B cell (primary cell): ENCODE results near the gene MRPS15. TPM values are rescaled to one million over a fixed set of nuclear protein-coding genes. Genes with fewer than 3 reads are reported as not detected.

ENCODE experiments used
- ATAC-seq: fragments of 200-7000 bp; cut with Tn5 transposase; one replicate; pipeline ENCODE4 v1.10.0; 2021; ENCODE audit warnings: low read depth, mild to moderate bottlenecking, moderate number of reproducible peaks, moderate library complexity
- CTCF ChIA-PET: fragments of 350-600 bp; sonication (Branson Sonifier 250); formaldehyde crosslinking; loops from one replicate; lab custom pipeline; 2021; ENCODE audit warnings: antibody characterized with exemption, inconsistent platforms; lab: Charles Lee
- POLR2A ChIA-PET: fragments of 350-600 bp; sonication (Branson Sonifier 250); formaldehyde crosslinking; loops from one replicate; lab custom pipeline; 2021; ENCODE audit warnings: antibody characterized with exemption; lab: Charles Lee
- DNase-seq: peaks from one replicate; pipeline ENCODE4 v3.0.0; 2013
- H2AFZ ChIP-seq: 2 replicates; pipeline ENCODE4 v1.6.1; 2012; ENCODE audit warnings: mild to moderate bottlenecking, low read depth, low read length; ENCODE audit not compliant: insufficient read depth, poor library complexity, severe bottlenecking
- H3K27ac ChIP-seq, 2 donors: 1 replicate in 1 of 2; 2 replicates in 1 of 2; pipeline ENCODE4 v1.5.1; 2012 to 2013; ENCODE audit warnings: low read length in 2 of 2, mild to moderate bottlenecking in 2 of 2, moderate library complexity in 1 of 2
- H3K27me3 ChIP-seq, 4 experiments: fragments of 200-600 bp in 1 of 4; sonication (generic) in 1 of 4; replicated peaks in 1 of 4; 1 replicate in 2 of 4; 2 replicates in 2 of 4; pipeline versions ENCODE4 v1.6.1 to v1.7.0; 2013 to 2016; ENCODE audit warnings: low read length in 3 of 4, mild to moderate bottlenecking in 2 of 4, mixed read lengths in 1 of 4, moderate library complexity in 1 of 4; ENCODE audit not compliant: insufficient read depth in 4 of 4, control insufficient read depth in 3 of 4; ENCODE audit errors: control extremely low read depth in 1 of 4
- H3K36me3 ChIP-seq, 2 experiments: replicated peaks in 1 of 2; 1 replicate in 1 of 2; 2 replicates in 1 of 2; pipeline versions ENCODE4 v1.6.1 to v1.7.1; 2013; ENCODE audit warnings: low read length in 1 of 2; ENCODE audit not compliant: insufficient read depth in 2 of 2, control insufficient read depth in 1 of 2; ENCODE audit errors: control extremely low read depth in 1 of 2, extremely low read depth in 1 of 2
- H3K4me1 ChIP-seq, 2 donors: fragments of 200-600 bp in 1 of 2; sonication (generic) in 1 of 2; 1 replicate in 1 of 2; 2 replicates in 1 of 2; pipeline versions ENCODE4 v1.5.1 to v1.6.1; 2013 to 2017; ENCODE audit warnings: low read length in 2 of 2; ENCODE audit not compliant: control insufficient read depth in 2 of 2, insufficient read depth in 2 of 2
- H3K4me2 ChIP-seq: replicated peaks from 2 replicates; pipeline ENCODE3; 2012; ENCODE audit warnings: mild to moderate bottlenecking, low read depth, low read length; ENCODE audit not compliant: poor library complexity, severe bottlenecking
- H3K4me3 ChIP-seq, 5 experiments: fragments of 200-600 bp in 1 of 5; sonication (generic) in 1 of 5; 1 replicate in 3 of 5; 2 replicates in 2 of 5; pipeline versions ENCODE4 v1.5.1 to v1.7.0; 2011 to 2016; ENCODE audit warnings: low read length in 4 of 5, mild to moderate bottlenecking in 4 of 5, low read depth in 2 of 5, control low read depth in 1 of 5, moderate library complexity in 1 of 5; ENCODE audit not compliant: insufficient read depth in 1 of 5; ENCODE audit errors: control extremely low read depth in 1 of 5, extremely low read depth in 1 of 5
- H3K79me2 ChIP-seq: fragments of 200-600 bp; sonication (generic); one replicate; pipeline ENCODE4 v1.6.0; 2016; ENCODE audit warnings: low read length; ENCODE audit not compliant: control insufficient read depth, insufficient read depth
- H3K9ac ChIP-seq: fragments of 200-600 bp; sonication (generic); 2 replicates; pipeline ENCODE4 v1.6.1; 2017; ENCODE audit warnings: mild to moderate bottlenecking, low read length, moderate library complexity
- H3K9me3 ChIP-seq, 3 donors: one replicate each; pipeline versions ENCODE4 v1.6.1 to v1.7.1; 2013; ENCODE audit warnings: low read length in 2 of 3; ENCODE audit not compliant: control insufficient read depth in 2 of 3, insufficient read depth in 1 of 3; ENCODE audit errors: control extremely low read depth in 1 of 3
- H4K20me1 ChIP-seq: 2 replicates; pipeline ENCODE4 v1.6.0; 2012; ENCODE audit warnings: mild to moderate bottlenecking, low read length; ENCODE audit not compliant: insufficient read depth, control insufficient read depth, poor library complexity, severe bottlenecking
- H3K27ac Mint-ChIP-seq: one replicate; pipeline ENCODE4 v1.8.0; 2021; ENCODE audit warnings: mixed read lengths
- H3K27me3 Mint-ChIP-seq: one replicate; pipeline ENCODE4 v1.8.0; 2021; ENCODE audit warnings: mixed read lengths
- H3K4me1 Mint-ChIP-seq: one replicate; pipeline ENCODE4 v1.8.0; 2021; ENCODE audit warnings: mixed read lengths
- H3K4me3 Mint-ChIP-seq: one replicate; pipeline ENCODE4 v1.8.0; 2021; ENCODE audit warnings: mixed read lengths
- H3K9me3 Mint-ChIP-seq: one replicate; pipeline ENCODE4 v1.8.0; 2022; ENCODE audit warnings: mixed read lengths; ENCODE audit not compliant: insufficient read depth
- EZH2 ChIP-seq: IDR thresholded peaks from 2 replicates; pipeline ENCODE4 v1.6.1; 2012; ENCODE audit warnings: borderline replicate concordance, low read depth, mild to moderate bottlenecking, moderate library complexity, low read length; ENCODE audit not compliant: insufficient read depth, poor library complexity, severe bottlenecking
- WGBS: methylation state at CpG from one replicate; pipeline ENCODE4 v1.1.5; 2013; ENCODE audit warnings: missing lambda C conversion rate; ENCODE audit not compliant: insufficient coverage; 5-methylcytosine and 5-hydroxymethylcytosine counted together
- intact Hi-C: fragments of 100-400 bp; cut with micrococcal nuclease; formaldehyde crosslinking; loops from one replicate; pipeline ENCODE4 v1.10.0; 2022
- polyA plus RNA-seq: library from polyadenylated mRNA; depleted of rRNA; stranded (reverse); fragments of >200 nt; gene quantifications from 2 replicates; pipeline ENCODE4 v1.2.3, GENCODE V29; 2012
- total RNA-seq, 2 donors: library from RNA; stranded (reverse); fragments of 120-200 nt in 1 of 2; gene quantifications; 1 replicate in 1 of 2; 2 replicates in 1 of 2; pipeline versions ENCODE4 v1.2.3 to v1.2.4, GENCODE V29; 2013 to 2022
- TF ChIP-seq, protein P1 (sequence below): fragments of 200-600 bp; IDR thresholded peaks from one replicate; pipeline ENCODE4 v1.8.0; 2022; ENCODE audit warnings: antibody characterized with exemption, mild to moderate bottlenecking

MRPS15 gene
- total and polyA plus RNA-seq, 2 donors (not counting 1 experiment from before 2014, with no cell fraction given), result 27.1 to 34.4 TPM

DNA sequence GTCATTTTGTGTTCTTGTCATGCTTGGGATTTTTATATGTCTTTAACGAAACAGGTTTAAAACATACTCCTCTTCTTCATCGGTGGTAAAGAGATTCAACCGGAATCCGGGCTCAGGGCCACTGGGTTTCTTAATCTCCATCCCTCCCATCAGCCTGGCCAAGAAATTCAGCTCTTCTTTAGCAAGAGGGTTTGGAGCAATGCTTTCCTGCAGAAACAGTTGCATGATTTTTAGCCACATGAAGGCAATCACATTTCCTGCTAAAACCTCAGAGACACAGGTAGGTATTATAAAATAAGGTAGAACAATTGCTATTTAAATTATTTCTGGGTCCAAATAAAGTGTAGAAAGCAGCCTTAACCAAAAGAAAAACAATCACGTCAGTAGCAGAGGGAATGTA lies 43.8 kb downstream of the MRPS15 start:
- H3K9ac ChIP-seq, result no peak overlapping the region
- H3K27ac Mint-ChIP-seq, result no peak overlapping the region
- H3K27me3 ChIP-seq, result no peaks in the 10 kb centered on the region
- H3K4me3 Mint-ChIP-seq, result no peak overlapping the region
- WGBS, result 72% methylated on average over 3 of the region's 5 CpGs
- H3K27ac ChIP-seq, result no peak overlapping the region
- ATAC-seq (no peak), DNase-seq (no peak)
- ChIA-PET POLR2A (interaction anchor here (1.3 kb wide), 1 partner anchor 34 kb away, joined by 3 read pairs; no protein-coding TSS in a partner anchor), CTCF (interaction anchor here (1.0 to 5.2 kb wide), 19 partner anchors 12 to 271 kb away, joined by 3 to 98 read pairs (median 5); partner anchors contain the start of gene TRAPPC3)
- H3K79me2 ChIP-seq, result no peaks in the 10 kb centered on the region
- no peaks in the 10 kb centered on the region for H4K20me1 ChIP-seq
- H2AFZ ChIP-seq, result peak overlapping the region; percentile 69
- H3K4me1 ChIP-seq, result peaks cover 4 to 5% of the 10 kb centered on the region in 2 donors
- peak overlapping the region; percentile 47 for H3K4me2 ChIP-seq
- H3K4me3 ChIP-seq, result no peak overlapping the region
- intact Hi-C loops, result loop anchor here (1.0 to 2.0 kb wide), 5 partner anchors 34 to 320 kb away; no protein-coding TSS in a partner anchor
- H3K36me3 ChIP-seq, result no peaks in the 10 kb centered on the region
- TF ChIP-seq EZH2, result no peak
- TF ChIP-seq, protein P1, sequence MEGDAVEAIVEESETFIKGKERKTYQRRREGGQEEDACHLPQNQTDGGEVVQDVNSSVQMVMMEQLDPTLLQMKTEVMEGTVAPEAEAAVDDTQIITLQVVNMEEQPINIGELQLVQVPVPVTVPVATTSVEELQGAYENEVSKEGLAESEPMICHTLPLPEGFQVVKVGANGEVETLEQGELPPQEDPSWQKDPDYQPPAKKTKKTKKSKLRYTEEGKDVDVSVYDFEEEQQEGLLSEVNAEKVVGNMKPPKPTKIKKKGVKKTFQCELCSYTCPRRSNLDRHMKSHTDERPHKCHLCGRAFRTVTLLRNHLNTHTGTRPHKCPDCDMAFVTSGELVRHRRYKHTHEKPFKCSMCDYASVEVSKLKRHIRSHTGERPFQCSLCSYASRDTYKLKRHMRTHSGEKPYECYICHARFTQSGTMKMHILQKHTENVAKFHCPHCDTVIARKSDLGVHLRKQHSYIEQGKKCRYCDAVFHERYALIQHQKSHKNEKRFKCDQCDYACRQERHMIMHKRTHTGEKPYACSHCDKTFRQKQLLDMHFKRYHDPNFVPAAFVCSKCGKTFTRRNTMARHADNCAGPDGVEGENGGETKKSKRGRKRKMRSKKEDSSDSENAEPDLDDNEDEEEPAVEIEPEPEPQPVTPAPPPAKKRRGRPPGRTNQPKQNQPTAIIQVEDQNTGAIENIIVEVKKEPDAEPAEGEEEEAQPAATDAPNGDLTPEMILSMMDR, result no peak
- no peaks in the 10 kb centered on the region for H3K27me3 Mint-ChIP-seq
- no peaks in the 10 kb centered on the region for H3K9me3 Mint-ChIP-seq
- H3K9me3 ChIP-seq, result no peaks in the 10 kb centered on the region
- H3K4me1 Mint-ChIP-seq, result peaks cover 8% of the 10 kb centered on the region

DNA sequence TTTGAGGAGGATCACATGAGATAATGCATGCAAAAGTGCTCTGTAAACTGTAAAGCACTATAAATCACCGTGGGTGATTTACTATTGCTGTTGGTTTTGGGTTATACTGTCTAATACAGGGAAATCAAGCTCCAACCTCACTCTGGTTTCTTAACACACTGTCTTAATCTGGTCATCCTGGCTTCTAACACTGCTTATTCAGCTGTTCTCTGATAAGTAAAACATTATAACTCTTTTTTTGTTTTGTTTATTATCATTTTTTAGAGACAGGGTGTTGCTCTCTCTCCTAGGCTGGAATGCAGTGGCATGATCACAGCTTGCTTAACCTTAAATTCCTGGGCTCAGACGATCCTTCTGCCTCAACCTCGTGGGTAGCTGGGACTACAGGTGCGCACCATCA lies 44.6 kb downstream of the MRPS15 start:
- Histone ChIP-seq H3K27ac (no peak overlapping the region), H3K9me3 (no peaks in the 10 kb centered on the region), H3K9ac (no peak overlapping the region), H3K36me3 (no peaks in the 10 kb centered on the region), H2AFZ (no peak overlapping the region), H3K4me3 (no peak overlapping the region), H3K79me2 (no peaks in the 10 kb centered on the region), H3K4me1 (peaks cover 4 to 5% of the 10 kb centered on the region in 2 donors), H4K20me1 (no peaks in the 10 kb centered on the region), H3K27me3 (no peaks in the 10 kb centered on the region), H3K4me2 (no peak overlapping the region)
- ChIA-PET CTCF (interaction anchor here (0.7 to 5.2 kb wide), 28 partner anchors 11 to 324 kb away, joined by 3 to 98 read pairs (median 4); partner anchors contain the start of gene TRAPPC3), POLR2A (interaction anchor here (0.7 to 1.3 kb wide), 4 partner anchors 33 to 114 kb away, joined by 3 to 7 read pairs (median 6); no protein-coding TSS in a partner anchor)
- H3K4me3 Mint-ChIP-seq, result no peak overlapping the region
- intact Hi-C loops, result no loop called here
- peaks cover 8% of the 10 kb centered on the region for H3K4me1 Mint-ChIP-seq
- DNase-seq (no peak), ATAC-seq (no peak)
- no peaks in the 10 kb centered on the region for H3K27me3 Mint-ChIP-seq
- H3K9me3 Mint-ChIP-seq, result no peaks in the 10 kb centered on the region
- H3K27ac Mint-ChIP-seq, result no peak overlapping the region
- 96% methylated on average over 3 of the region's 4 CpGs for WGBS
- TF ChIP-seq, protein P1, result no peak
- no peak for TF ChIP-seq EZH2
